HG02938 (cell line): Measurements from ENCODE around the gene SERGEF.

Experiments
- ATAC-seq: cut with Tn5 transposase; IDR thresholded peaks from one replicate; pipeline ENCODE4 v1.9.1; 2021; ENCODE audit warnings: mild to moderate bottlenecking, moderate library complexity; ENCODE audit not compliant: unreplicated experiment

Gene SERGEF

GRCh38 chr11:17760102-17761029 lies 252.5 kb downstream of the SERGEF start:
- no peak for ATAC-seq

- no peak for ATAC-seq
Measured at GRCh38 chr11:17755891-17756290, 257.0 kb downstream of the SERGEF start.

GRCh38 chr11:17753641-17754040 lies 259.2 kb downstream of the SERGEF start:
- no peak for ATAC-seq

- ATAC-seq, result no peak
Measured at GRCh38 chr11:17753153-17753552, 259.7 kb downstream of the SERGEF start.

- ATAC-seq, result no peak
Measured at GRCh38 chr11:17752144-17752543, 260.7 kb downstream of the SERGEF start.

- no peak for ATAC-seq
Measured at GRCh38 chr11:17751558-17751957, 261.3 kb downstream of the SERGEF start.

GRCh38 chr11:17750801-17751165 lies 262.1 kb downstream of the SERGEF start:
- ATAC-seq, result no peak

- ATAC-seq, result no peak
Measured at GRCh38 chr11:17750013-17750800, 262.6 kb downstream of the SERGEF start.

GRCh38 chr11:17748761-17749721 lies 263.8 kb downstream of the SERGEF start:
- no peak for ATAC-seq

- no peak for ATAC-seq
Measured at GRCh38 chr11:17748044-17748443, 264.8 kb downstream of the SERGEF start.

GRCh38 chr11:17747131-17747955 lies 265.5 kb downstream of the SERGEF start:
- no peak for ATAC-seq

- no peak for ATAC-seq
Measured at GRCh38 chr11:17746096-17746495, 266.8 kb downstream of the SERGEF start.

- no peak for ATAC-seq
Measured at GRCh38 chr11:17745023-17745772, 267.6 kb downstream of the SERGEF start.

GRCh38 chr11:17744151-17744940 lies 268.5 kb downstream of the SERGEF start:
- ATAC-seq, result no peak

- no peak for ATAC-seq
Measured at GRCh38 chr11:17743808-17744119, 269.1 kb downstream of the SERGEF start.

GRCh38 chr11:17743026-17743807 lies 269.6 kb downstream of the SERGEF start:
- ATAC-seq, result no peak

GRCh38 chr11:17742019-17742418 lies 270.8 kb downstream of the SERGEF start:
- no peak for ATAC-seq

GRCh38 chr11:17741487-17741886 lies 271.4 kb downstream of the SERGEF start:
- ATAC-seq, result no peak
